C1 segment of cervical spinal cord (tissue), 14 donors: ENCODE measurements around the gene TBCC.
A peak's percentile ranks its signal among the peaks of the same experiment; 100 is the strongest.

Source experiments
- DNase-seq, 14 donors: peaks; one replicate each; lab custom pipeline; 2025; lab: John Stamatoyannopoulos, UW

The TBCC gene

GRCh38 chr6:42771741-42772100, 25.8 kb upstream of the TBCC start:
- DNase-seq: no peak

- DNase-seq: no peak
Observed at GRCh38 chr6:42769836-42770235, 23.9 kb upstream of the TBCC start.

- DNase-seq: no peak
Observed at GRCh38 chr6:42769051-42769450, 23.1 kb upstream of the TBCC start.

- no peak for DNase-seq
Observed at GRCh38 chr6:42766163-42766670, 20.3 kb upstream of the TBCC start.

GRCh38 chr6:42764911-42765648, 19.2 kb upstream of the TBCC start:
- DNase-seq: no peak

GRCh38 chr6:42762950-42763349, 17.0 kb upstream of the TBCC start:
- no peak for DNase-seq

- DNase-seq: no peak
Observed at GRCh38 chr6:42762426-42762859, 16.5 kb upstream of the TBCC start.

- DNase-seq: no peak
Observed at GRCh38 chr6:42761287-42762067, 15.6 kb upstream of the TBCC start.

GRCh38 chr6:42758756-42759430, 13.0 kb upstream of the TBCC start:
- no peak for DNase-seq

GRCh38 chr6:42756722-42757121, 10.8 kb upstream of the TBCC start:
- DNase-seq: peak in 4 of 14 donors; percentile 7 to 26 (median 20)

- no peak for DNase-seq
Observed at GRCh38 chr6:42754759-42755158, 8.9 kb upstream of the TBCC start.

- DNase-seq: no peak
Observed at GRCh38 chr6:42751055-42751454, 5.2 kb upstream of the TBCC start.

- peak in 3 of 14 donors; percentile 2 to 15 (median 6) for DNase-seq
Observed at GRCh38 chr6:42748203-42748898, 2.4 kb upstream of the TBCC start.

GRCh38 chr6:42746463-42747391, 824 bp upstream of the TBCC start:
- peak; percentile 29 to 84 (median 73) for DNase-seq

- DNase-seq: peak in 6 of 14 donors; percentile 14 to 59 (median 29)
Observed at GRCh38 chr6:42745083-42745639, 742 bp downstream of the TBCC start.

- DNase-seq: no peak
Observed at GRCh38 chr6:42744351-42744893, 1.5 kb downstream of the TBCC start.

- DNase-seq: no peak
Observed at GRCh38 chr6:42742116-42742894, 3.6 kb downstream of the TBCC start.

- no peak for DNase-seq
Observed at GRCh38 chr6:42740725-42741124, 5.2 kb downstream of the TBCC start.

GRCh38 chr6:42735976-42736375, 9.9 kb downstream of the TBCC start:
- DNase-seq: no peak
